DOHH2 (cell line): ENCODE measurements around the gene EPB41L2.
"Not testable (repeated sequence)": the region's sequence is repeated elsewhere in the genome, so short reads cannot be mapped to it uniquely, and the experiment has no call there.

Experiments used
- CTCF ChIP-seq: fragments of 200-600 bp; sonication (generic); IDR thresholded peaks from one replicate; pipeline ENCODE4 v1.5.1; 2014; ENCODE audit warnings: antibody characterized with exemption, mild to moderate bottlenecking, low read depth, low read length; ENCODE audit not compliant: poor library complexity, severe bottlenecking
- EZH2phosphoT487 ChIP-seq: fragments of 200-600 bp; sonication (generic); IDR thresholded peaks from 2 replicates; pipeline ENCODE4 v1.6.1; 2017; ENCODE audit warnings: borderline replicate concordance, mild to moderate bottlenecking, antibody characterized with exemption, low read length, moderate library complexity, mixed read lengths

- TF ChIP-seq CTCF, EZH2phosphoT487: not testable (repeated sequence)
These were observed 27.3 kb upstream of the EPB41L2 start for GRCh38 chr6:131090339-131090738.
